Ishikawa (cell line): ENCODE data around the gene UBE2M.

Experiments used
- CEBPB ChIP-seq: IDR thresholded peaks from 2 replicates; pipeline ENCODE4 v1.6.1; 2012
- CREB1 ChIP-seq: IDR thresholded peaks from 2 replicates; pipeline ENCODE4 v1.6.1; 2012; ENCODE audit warnings: low read depth
- EGR1 ChIP-seq: IDR thresholded peaks from 2 replicates; pipeline ENCODE4 v1.6.1; 2012
- EP300 ChIP-seq: IDR thresholded peaks from 2 replicates; pipeline ENCODE4 v1.6.1; 2012; ENCODE audit warnings: borderline replicate concordance
- RAD21 ChIP-seq: IDR thresholded peaks from 2 replicates; pipeline ENCODE4 v1.6.1; 2012; ENCODE audit warnings: low read depth
- TAF1 ChIP-seq: IDR thresholded peaks from 2 replicates; pipeline ENCODE4 v1.6.1; 2012; ENCODE audit warnings: low read depth, mild to moderate bottlenecking
- USF1 ChIP-seq: IDR thresholded peaks from 2 replicates; pipeline ENCODE4 v1.6.1; 2012
- YY1 ChIP-seq: IDR thresholded peaks from 2 replicates; pipeline ENCODE4 v1.6.1; 2012; ENCODE audit warnings: low read depth
- ZBTB7A ChIP-seq: IDR thresholded peaks from 2 replicates; pipeline ENCODE4 v1.6.1; 2012; ENCODE audit warnings: low read depth
- TF ChIP-seq, protein P1 (sequence below): IDR thresholded peaks from 2 replicates; pipeline ENCODE4 v1.6.1; 2012
- TF ChIP-seq, protein P2 (sequence below): IDR thresholded peaks from 2 replicates; pipeline ENCODE4 v1.6.1; 2012; ENCODE audit warnings: low read depth, mild to moderate bottlenecking

- TF ChIP-seq ZBTB7A, result no peak
- TF ChIP-seq TAF1, result no peak
- TF ChIP-seq EGR1, result no peak
- no peak for TF ChIP-seq CEBPB
- TF ChIP-seq, protein P1, sequence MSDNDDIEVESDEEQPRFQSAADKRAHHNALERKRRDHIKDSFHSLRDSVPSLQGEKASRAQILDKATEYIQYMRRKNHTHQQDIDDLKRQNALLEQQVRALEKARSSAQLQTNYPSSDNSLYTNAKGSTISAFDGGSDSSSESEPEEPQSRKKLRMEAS, result no peak
- TF ChIP-seq RAD21, result no peak
- TF ChIP-seq, protein P2, sequence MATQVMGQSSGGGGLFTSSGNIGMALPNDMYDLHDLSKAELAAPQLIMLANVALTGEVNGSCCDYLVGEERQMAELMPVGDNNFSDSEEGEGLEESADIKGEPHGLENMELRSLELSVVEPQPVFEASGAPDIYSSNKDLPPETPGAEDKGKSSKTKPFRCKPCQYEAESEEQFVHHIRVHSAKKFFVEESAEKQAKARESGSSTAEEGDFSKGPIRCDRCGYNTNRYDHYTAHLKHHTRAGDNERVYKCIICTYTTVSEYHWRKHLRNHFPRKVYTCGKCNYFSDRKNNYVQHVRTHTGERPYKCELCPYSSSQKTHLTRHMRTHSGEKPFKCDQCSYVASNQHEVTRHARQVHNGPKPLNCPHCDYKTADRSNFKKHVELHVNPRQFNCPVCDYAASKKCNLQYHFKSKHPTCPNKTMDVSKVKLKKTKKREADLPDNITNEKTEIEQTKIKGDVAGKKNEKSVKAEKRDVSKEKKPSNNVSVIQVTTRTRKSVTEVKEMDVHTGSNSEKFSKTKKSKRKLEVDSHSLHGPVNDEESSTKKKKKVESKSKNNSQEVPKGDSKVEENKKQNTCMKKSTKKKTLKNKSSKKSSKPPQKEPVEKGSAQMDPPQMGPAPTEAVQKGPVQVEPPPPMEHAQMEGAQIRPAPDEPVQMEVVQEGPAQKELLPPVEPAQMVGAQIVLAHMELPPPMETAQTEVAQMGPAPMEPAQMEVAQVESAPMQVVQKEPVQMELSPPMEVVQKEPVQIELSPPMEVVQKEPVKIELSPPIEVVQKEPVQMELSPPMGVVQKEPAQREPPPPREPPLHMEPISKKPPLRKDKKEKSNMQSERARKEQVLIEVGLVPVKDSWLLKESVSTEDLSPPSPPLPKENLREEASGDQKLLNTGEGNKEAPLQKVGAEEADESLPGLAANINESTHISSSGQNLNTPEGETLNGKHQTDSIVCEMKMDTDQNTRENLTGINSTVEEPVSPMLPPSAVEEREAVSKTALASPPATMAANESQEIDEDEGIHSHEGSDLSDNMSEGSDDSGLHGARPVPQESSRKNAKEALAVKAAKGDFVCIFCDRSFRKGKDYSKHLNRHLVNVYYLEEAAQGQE, result no peak
- TF ChIP-seq CREB1, result no peak
- no peak for TF ChIP-seq YY1
- TF ChIP-seq USF1, result no peak
- no peak for TF ChIP-seq EP300
Observed at GRCh38 chr19:58555369-58555885, 3.0 kb downstream of the UBE2M start.
